ENCODE results near the gene COLEC11. TPM values are rescaled to one million over a fixed set of nuclear protein-coding genes. Genes with fewer than 3 reads are reported as not detected.

The COLEC11 gene
- total and polyA plus RNA-seq, 9 of the 15 experiments (the other 6 are each of a cell fraction or from before 2014, with no cell fraction given) = 0.32 to 4.3 (median 1.8) TPM

GRCh38 chr2:3604991-3605961 lies 10.4 kb downstream of the COLEC11 start (continued):
- no peak for TF ChIP-seq RNF219 (CRISPR knock-in tag; IDR thresholded peaks at IDR 0.05)
- TF ChIP-seq PTRF (tag; IDR thresholded peaks at IDR 0.05) = no peak
- peak; percentile 44; the same call in 1 of the 2 replicates for TF ChIP-seq ZNF175 (CRISPR knock-in tag; IDR thresholded peaks at IDR 0.05; ENCODE audit: low read depth)
- no peak for TF ChIP-seq HMGN3 (IDR thresholded peaks at IDR 0.05; ENCODE audit: borderline replicate concordance, extremely low read depth, insufficient read length, low read depth, low read length)
- TF ChIP-seq ZC3H4 (CRISPR knock-in tag; IDR thresholded peaks at IDR 0.05; ENCODE audit: borderline replicate concordance) = no peak
- TF ChIP-seq ZNF318 (IDR thresholded peaks at IDR 0.05; ENCODE audit: borderline replicate concordance in 1 of 2, low read depth in 1 of 2) = no peak
- no peak for TF ChIP-seq IRF1 (CRISPR knock-in tag; IDR thresholded peaks at IDR 0.05; ENCODE audit: borderline replicate concordance)
- no peak for TF ChIP-seq ATF3 (IDR thresholded peaks at IDR 0.05)
- no peak for TF ChIP-seq ATF3 (CRISPR knock-in tag; conservative IDR thresholded peaks at IDR 0.05)
- TF ChIP-seq STAG1 (CRISPR knock-in tag; IDR thresholded peaks at IDR 0.05; ENCODE audit: borderline replicate concordance) = no peak
- TF ChIP-seq ILK (tag; IDR thresholded peaks at IDR 0.05; ENCODE audit: borderline replicate concordance, low read depth) = no peak
- TF ChIP-seq KAT7 (CRISPR knock-in tag; IDR thresholded peaks at IDR 0.05; ENCODE audit: borderline replicate concordance) = no peak
